IMR-90 (cell line): ENCODE results near the gene EHBP1. TPM values are rescaled to one million over a fixed set of nuclear protein-coding genes. Genes with fewer than 3 reads are reported as not detected.

Experiments
- ATAC-seq: fragments of 200-7000 bp; cut with Tn5 transposase; 2 replicates; pipeline ENCODE4 v1.9.1; 2020; ENCODE audit warnings: low read depth, mild to moderate bottlenecking, moderate library complexity
- BruUV-seq: library from RNA; stranded (reverse); fragments of 400-500 nt; replicated peaks from 2 replicates; lab custom pipeline; 2021; lab: Mats Ljungman, UMichigan
- CTCF ChIA-PET: fragments of 300-600 bp; formaldehyde crosslinking; extraction: SDS; loops from one replicate; lab custom pipeline; 2021; ENCODE audit warnings: antibody characterized with exemption; lab: Yijun Ruan, JAX
- POLR2A ChIA-PET: fragments of 300-600 bp; sonication (Branson Sonifier 250); formaldehyde crosslinking; loops from one replicate; lab custom pipeline; 2022; ENCODE audit warnings: antibody characterized with exemption; ENCODE audit not compliant: unreplicated experiment; lab: Charles Lee
- DNase-seq: peaks from one replicate; pipeline ENCODE4 v3.0.0; 2013
- H2AFZ ChIP-seq: replicated peaks from 2 replicates; pipeline ENCODE3; 2013; ENCODE audit warnings: low read length, mild to moderate bottlenecking; ENCODE audit not compliant: poor library complexity
- H2AK5ac ChIP-seq: 2 replicates; pipeline ENCODE4 v1.6.1; 2013; ENCODE audit warnings: low read depth, low read length, inconsistent platforms
- H2AK9ac ChIP-seq: replicated peaks from 2 replicates; pipeline ENCODE3; 2013; ENCODE audit warnings: mild to moderate bottlenecking, low read depth, low read length, moderate library complexity; ENCODE audit not compliant: poor library complexity
- H2BK120ac ChIP-seq: 2 replicates; pipeline ENCODE4 v1.6.1; 2013; ENCODE audit warnings: low read depth, low read length, inconsistent platforms
- H2BK15ac ChIP-seq: 3 replicates; pipeline ENCODE4 v1.6.1; 2013; ENCODE audit warnings: low read depth, low read length, inconsistent platforms
- H2BK20ac ChIP-seq: 2 replicates; pipeline ENCODE4 v1.6.1; 2013; ENCODE audit warnings: low read depth, mild to moderate bottlenecking, inconsistent platforms, low read length, moderate library complexity
- H2BK5ac ChIP-seq: 2 replicates; pipeline ENCODE4 v1.6.1; 2013; ENCODE audit warnings: mild to moderate bottlenecking, low read depth, low read length, inconsistent platforms; ENCODE audit not compliant: poor library complexity, severe bottlenecking
- H3K14ac ChIP-seq: replicated peaks from 2 replicates; pipeline ENCODE4 v1.6.1; 2013; ENCODE audit warnings: low read depth, low read length, inconsistent platforms
- H3K18ac ChIP-seq: 2 replicates; pipeline ENCODE4 v1.6.1; 2013; ENCODE audit warnings: low read depth, low read length, control low read depth
- H3K23ac ChIP-seq: 2 replicates; pipeline ENCODE4 v1.6.1; 2013; ENCODE audit warnings: low read depth, low read length, inconsistent platforms
- H3K27ac ChIP-seq: 2 replicates; pipeline ENCODE4 v1.5.1; 2013; ENCODE audit warnings: mild to moderate bottlenecking, control low read depth, low read length; ENCODE audit not compliant: insufficient read depth
- H3K27me3 ChIP-seq: 2 replicates; pipeline ENCODE4 v1.6.1; 2013; ENCODE audit warnings: low read length; ENCODE audit not compliant: control insufficient read depth, insufficient read depth
- H3K36me3 ChIP-seq: 2 replicates; pipeline ENCODE4 v1.6.1; 2013; ENCODE audit warnings: low read length, mixed read lengths; ENCODE audit not compliant: control insufficient read depth, insufficient read depth
- H3K4ac ChIP-seq: 2 replicates; pipeline ENCODE4 v1.6.1; 2013; ENCODE audit warnings: low read depth, low read length, inconsistent platforms
- H3K4me1 ChIP-seq: 2 replicates; pipeline ENCODE4 v1.6.1; 2013; ENCODE audit warnings: low read length, mixed read lengths; ENCODE audit not compliant: control insufficient read depth, insufficient read depth
- H3K4me2 ChIP-seq: 2 replicates; pipeline ENCODE4 v1.6.1; 2013; ENCODE audit warnings: low read depth, mild to moderate bottlenecking, control low read depth, low read length, moderate library complexity
- H3K4me3 ChIP-seq: 2 replicates; pipeline ENCODE4 v1.5.1; 2013; ENCODE audit warnings: low read depth, mild to moderate bottlenecking, control low read depth, low read length, moderate library complexity; ENCODE audit not compliant: insufficient read depth
- H3K56ac ChIP-seq: 2 replicates; pipeline ENCODE4 v1.6.1; 2013; ENCODE audit warnings: low read length, inconsistent platforms; ENCODE audit not compliant: insufficient read depth; ENCODE audit errors: extremely low read depth
- H3K79me1 ChIP-seq, 2 experiments: 2 replicates each; pipeline ENCODE4 v1.6.1; 2013; ENCODE audit warnings: low read length in 2 of 2, inconsistent platforms in 1 of 2, low read depth in 1 of 2
- H3K9ac ChIP-seq: 2 replicates; pipeline ENCODE4 v1.6.1; 2013; ENCODE audit warnings: low read depth, low read length, control low read depth
- H3K9me1 ChIP-seq: 2 replicates; pipeline ENCODE4 v1.6.1; 2013; ENCODE audit warnings: low read length, inconsistent platforms; ENCODE audit not compliant: insufficient read depth
- H3K9me3 ChIP-seq: 2 replicates; pipeline ENCODE4 v1.6.1; 2013; ENCODE audit warnings: low read length; ENCODE audit not compliant: control insufficient read depth, insufficient read depth
- H4K20me1 ChIP-seq: 2 replicates; pipeline ENCODE4 v1.6.1; 2013; ENCODE audit warnings: low read length, inconsistent platforms; ENCODE audit not compliant: insufficient read depth
- H4K5ac ChIP-seq: 2 replicates; pipeline ENCODE4 v1.6.1; 2013; ENCODE audit warnings: mild to moderate bottlenecking, low read depth, low read length, control low read depth
- H4K8ac ChIP-seq, 2 experiments: 2 replicates each; pipeline ENCODE4 v1.6.1; 2013; ENCODE audit warnings: low read depth in 2 of 2, low read length in 2 of 2, control low read depth in 1 of 2, inconsistent platforms in 1 of 2
- H4K91ac ChIP-seq: 2 replicates; pipeline ENCODE4 v1.6.1; 2013; ENCODE audit warnings: low read depth, low read length, inconsistent platforms; ENCODE audit not compliant: insufficient read depth
- NFE2L2 ChIP-seq: fragments of 150-350 bp; IDR thresholded peaks from 2 replicates; pipeline ENCODE4 v1.6.1; 2016; ENCODE audit warnings: low read depth, mild to moderate bottlenecking, low read length
- WGBS, 2 experiments: methylation state at CpG; one replicate each; pipeline versions ENCODE4 v1.1.5 to v1.1.7; 2013; ENCODE audit warnings: missing lambda C conversion rate in 2 of 2; ENCODE audit not compliant: insufficient read length in 1 of 2; ENCODE audit errors: extremely low coverage in 2 of 2; 5-methylcytosine and 5-hydroxymethylcytosine counted together
- dilution Hi-C: fragments of 300-500 bp; cut with HindIII; formaldehyde crosslinking; loops from one replicate; pipeline ENCODE4 v1.14.3; 2018; ENCODE audit warnings: low sequenced_read_pairs; ENCODE audit not compliant: unreplicated experiment
- in situ Hi-C: fragments of 300-500 bp; cut with MboI; formaldehyde crosslinking; loops from 3 replicates; pipeline ENCODE4 v1.14.3; 2019; ENCODE audit warnings: low sequenced_read_pairs, inconsistent platforms, mixed read lengths
- intact Hi-C: fragments of 100-400 bp; cut with micrococcal nuclease; formaldehyde crosslinking; loops from 2 replicates; pipeline ENCODE4 v1.10.0; 2022
- polyA plus RNA-seq, 3 experiments: library from polyadenylated mRNA; depleted of rRNA; stranded (reverse); fragments of >200 nt; gene quantifications; 2 replicates each; pipeline ENCODE4 v1.2.3, GENCODE V29; 2012; ENCODE audit warnings: low replicate concordance in 1 of 3
- total RNA-seq: library from RNA; depleted of rRNA; stranded (reverse); fragments of >200 nt; gene quantifications from 2 replicates; pipeline ENCODE4 v1.2.3, GENCODE V29; 2012

Gene EHBP1
- total and polyA plus RNA-seq, 2 of the 4 experiments (the other 2 are of a cell fraction) = 28.3 to 44.4 TPM

DNA sequence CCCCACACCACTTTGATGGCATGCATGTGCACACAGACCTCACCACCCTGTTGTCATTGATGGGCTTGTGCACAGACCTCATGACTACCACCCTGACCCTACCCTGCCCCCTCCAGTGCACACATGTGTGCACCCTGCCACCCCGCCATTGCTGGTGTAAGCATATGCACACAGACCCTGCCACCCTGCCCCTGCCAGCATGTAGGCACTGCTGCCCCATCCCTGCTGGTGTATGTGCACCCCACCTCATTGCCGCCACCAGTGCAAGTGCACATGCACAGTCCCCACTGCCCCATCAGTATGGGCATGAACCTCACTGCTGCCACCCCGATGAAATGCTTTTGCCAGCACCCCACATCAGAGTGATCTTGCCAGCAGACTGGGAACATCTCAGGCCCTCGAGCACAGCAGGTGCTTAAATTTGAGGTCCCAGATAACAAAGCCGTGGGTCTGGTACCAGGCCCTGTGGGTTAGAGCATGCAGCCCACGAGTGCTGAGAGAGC, 169.4 kb downstream of the EHBP1 start:
- H3K9ac ChIP-seq = no peak overlapping the region
- intact Hi-C loops = no loop called here
- H3K79me1 ChIP-seq = no peaks in the 10 kb centered on the region
- dilution Hi-C loops = no loop called here
- 80% methylated on average over 2 of the region's 6 CpGs; no CpG with 5 or more reads in 1 of the 2 experiments for WGBS, 2 experiments
- no peak overlapping the region for H4K91ac ChIP-seq
- H3K23ac ChIP-seq = no peak overlapping the region
- no TSS peak for BruUV-seq
- no peak overlapping the region for H2BK20ac ChIP-seq
- H3K36me3 ChIP-seq = peaks cover 12% of the 10 kb centered on the region
- H3K56ac ChIP-seq = no peak overlapping the region
- H2AK9ac ChIP-seq = no peak overlapping the region
- ChIA-PET POLR2A (no interaction called here), CTCF (no interaction called here)
- no peaks in the 10 kb centered on the region for H3K9me1 ChIP-seq
- no peak overlapping the region for H2BK120ac ChIP-seq
- no peaks in the 10 kb centered on the region for H4K20me1 ChIP-seq
- H3K4me3 ChIP-seq = no peak overlapping the region
- no peaks in the 10 kb centered on the region for H3K4me1 ChIP-seq
- H3K18ac ChIP-seq = no peak overlapping the region
- DNase-seq = no peak
- H4K5ac ChIP-seq = no peak overlapping the region
- no peak overlapping the region for H3K27ac ChIP-seq
- H2AK5ac ChIP-seq = no peak overlapping the region
- H3K4ac ChIP-seq = no peak overlapping the region
- no peak overlapping the region for H3K14ac ChIP-seq
- in situ Hi-C loops = no loop called here
- H4K8ac ChIP-seq = no peak overlapping the region
- no peaks in the 10 kb centered on the region for H3K27me3 ChIP-seq
- no peak overlapping the region for H2BK15ac ChIP-seq
- H2AFZ ChIP-seq = no peak overlapping the region
- no peak for ATAC-seq
- no peak overlapping the region for H3K4me2 ChIP-seq
- H3K9me3 ChIP-seq = no peaks in the 10 kb centered on the region; the same call in 1 of the 2 replicates
- H2BK5ac ChIP-seq = no peak overlapping the region
- TF ChIP-seq NFE2L2 = no peak
